HG02759 (cell line): ENCODE data around the gene NCAPG2.

Experiments
- ATAC-seq: cut with Tn5 transposase; IDR thresholded peaks from one replicate; pipeline ENCODE4 v1.9.1; 2021; ENCODE audit warnings: mild to moderate bottlenecking, moderate library complexity; ENCODE audit not compliant: unreplicated experiment

The NCAPG2 gene

DNA sequence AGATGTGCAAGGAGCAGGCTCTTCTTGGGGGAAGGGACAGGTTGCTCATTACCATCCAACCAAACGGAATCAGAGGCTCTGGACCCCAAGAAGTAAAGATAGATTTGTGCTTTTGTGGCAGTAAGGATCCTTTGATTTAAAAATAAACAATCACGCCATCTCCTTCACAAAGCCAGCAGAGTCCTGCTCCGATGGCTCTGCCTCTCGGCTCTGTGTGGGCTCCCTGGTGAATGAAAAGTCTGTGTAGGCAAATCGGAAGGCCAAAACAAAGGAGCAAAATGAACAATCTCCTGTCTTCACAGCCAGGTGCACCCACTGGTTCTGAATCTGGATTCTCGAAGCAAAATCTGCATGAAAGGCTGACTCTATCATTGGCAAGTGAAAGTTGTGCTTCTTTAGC, 120.8 kb downstream of the NCAPG2 start:
- ATAC-seq, result no peak

DNA sequence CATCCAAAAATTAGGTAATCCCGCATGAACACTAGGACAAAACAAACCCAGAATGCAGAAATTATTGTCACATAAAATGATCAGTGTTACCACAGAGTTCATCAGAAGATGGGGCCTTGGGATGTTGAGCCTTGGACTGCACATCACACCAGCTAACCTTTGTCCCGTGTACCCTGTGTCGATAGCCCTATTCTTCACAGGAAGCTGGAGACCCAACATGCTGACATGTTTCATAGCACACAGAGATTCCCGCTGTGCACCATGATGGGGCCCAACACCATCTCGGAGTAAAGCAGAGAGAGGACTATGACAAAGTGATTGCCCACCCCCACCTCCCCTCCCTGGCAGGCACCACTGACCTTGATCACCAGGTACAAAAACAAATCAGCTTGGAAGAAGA, 121.5 kb downstream of the NCAPG2 start:
- ATAC-seq, result no peak

DNA sequence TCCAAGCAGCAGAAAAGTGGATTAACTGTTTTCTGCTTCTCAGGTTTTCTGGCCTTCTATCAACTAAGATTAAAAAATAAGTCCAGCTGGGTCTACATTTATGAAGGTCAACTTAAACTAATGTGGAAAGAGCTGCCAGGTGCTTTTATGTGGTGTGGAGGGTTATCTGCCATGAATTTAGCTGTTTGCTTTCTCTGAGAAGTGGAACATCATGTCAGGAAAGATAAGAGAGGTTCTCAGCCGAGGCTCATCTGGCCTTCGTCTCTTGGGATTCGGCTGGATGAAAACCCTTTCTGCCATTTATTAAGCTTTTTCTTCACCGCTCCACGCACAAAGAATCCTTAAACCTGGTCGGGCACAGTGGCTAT, 122.5 kb downstream of the NCAPG2 start:
- ATAC-seq, result no peak

- no peak for ATAC-seq
These were observed 123.0 kb downstream of the NCAPG2 start for GRCh38 chr7:158581440-158582088.
